ENCODE data around the gene MYPOP.
"Not testable (repeated sequence)": the region's sequence is repeated elsewhere in the genome, so short reads cannot be mapped to it uniquely, and the experiment has no call there.

The MYPOP gene

GRCh38 chr19:45882652-45883585 is 19.5 kb downstream of the MYPOP start:
- DNase-seq, result peak; percentile 47

DNA sequence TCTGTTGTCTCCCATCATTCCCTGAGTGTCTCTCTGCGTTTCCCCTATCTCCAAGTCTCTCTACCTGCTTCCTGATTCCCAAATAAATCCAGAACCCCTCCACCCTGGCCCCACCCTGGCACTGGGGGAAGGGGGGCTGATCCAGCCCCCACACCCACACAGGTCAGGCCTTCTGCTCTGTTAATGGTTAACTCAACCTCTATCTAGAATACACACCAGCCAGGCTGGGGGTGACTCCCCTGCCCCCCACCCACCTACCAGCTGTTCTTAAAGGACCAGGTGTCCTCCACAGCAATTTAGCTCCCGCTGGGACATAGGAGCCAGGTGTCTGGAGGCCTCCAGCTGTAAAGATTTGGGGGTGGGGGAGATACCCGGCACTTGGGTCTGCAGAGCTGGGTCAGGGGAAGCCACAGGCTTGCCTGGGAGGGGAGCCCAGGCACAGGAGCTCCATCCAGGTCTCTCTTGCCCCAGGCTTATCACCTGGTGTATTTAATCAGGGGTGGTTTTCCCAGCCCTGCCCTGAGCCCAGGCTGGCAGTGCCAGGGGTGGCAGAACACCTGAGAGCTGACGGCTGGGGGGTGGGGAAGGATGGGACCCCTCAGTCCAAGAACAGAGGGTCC is 20.4 kb downstream of the MYPOP start:
- DNase-seq, result no peak

DNA sequence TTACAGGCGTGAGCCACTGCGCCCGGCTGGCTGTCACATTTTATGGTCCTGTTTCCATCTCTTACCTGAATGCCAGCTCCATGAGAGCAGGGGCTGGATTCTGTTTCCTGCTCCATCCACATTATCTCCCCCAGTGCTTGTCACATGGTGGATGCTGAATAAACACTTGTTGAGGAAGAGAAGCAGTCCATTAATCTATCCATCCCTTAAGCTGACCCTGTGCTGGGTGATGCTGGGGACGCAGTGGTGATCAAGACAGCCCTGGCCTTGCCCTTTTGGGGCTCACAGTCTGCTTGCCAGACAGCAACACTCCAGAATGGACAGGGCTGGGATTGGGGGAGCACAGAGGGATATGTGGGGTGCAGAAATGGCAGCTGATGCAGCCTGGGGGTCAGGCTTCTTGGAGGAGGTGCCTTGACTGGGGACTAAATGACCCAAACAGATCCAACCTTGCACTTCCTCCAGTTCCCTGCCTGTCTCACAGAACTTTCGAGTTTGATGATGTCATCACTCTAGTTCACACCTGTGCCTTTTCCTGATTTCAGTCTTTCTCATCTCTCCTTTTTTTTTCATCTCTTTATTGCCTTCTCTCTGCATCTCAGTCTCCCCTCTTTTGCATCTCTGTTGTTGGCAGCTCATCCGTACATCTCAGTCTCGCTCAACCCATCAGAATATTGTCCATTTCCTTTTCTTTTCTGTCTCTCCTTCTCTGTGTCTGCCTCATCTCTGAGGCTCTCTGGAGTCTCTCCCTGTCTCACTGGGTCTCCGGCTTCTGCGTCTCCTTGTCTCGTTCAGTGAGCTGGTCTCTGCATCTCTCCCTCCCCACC is 21.1 kb downstream of the MYPOP start:
- no peak for DNase-seq

DNA sequence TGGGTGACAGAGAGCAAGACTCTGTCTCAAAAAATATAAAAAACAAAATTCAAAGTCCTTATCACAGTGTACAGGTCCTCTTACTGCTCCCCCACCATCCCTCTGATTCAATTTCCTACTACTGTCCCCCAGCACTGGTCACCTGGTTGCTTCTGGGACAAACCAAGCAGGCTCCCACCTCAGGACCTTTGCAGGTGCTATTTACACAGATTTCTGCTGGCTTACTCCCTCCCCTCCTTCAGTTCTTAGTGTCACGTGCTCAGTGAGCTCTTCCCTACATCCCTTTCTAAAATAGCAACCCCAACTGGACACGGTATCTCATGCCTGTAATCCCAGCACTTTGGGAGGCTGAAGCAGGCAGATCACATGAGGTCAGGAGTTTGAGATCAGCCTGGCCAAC is 22.4 kb downstream of the MYPOP start:
- no peak for DNase-seq

- no peak for DNase-seq
Observed at GRCh38 chr19:45879055-45879454, 23.4 kb downstream of the MYPOP start.

DNA sequence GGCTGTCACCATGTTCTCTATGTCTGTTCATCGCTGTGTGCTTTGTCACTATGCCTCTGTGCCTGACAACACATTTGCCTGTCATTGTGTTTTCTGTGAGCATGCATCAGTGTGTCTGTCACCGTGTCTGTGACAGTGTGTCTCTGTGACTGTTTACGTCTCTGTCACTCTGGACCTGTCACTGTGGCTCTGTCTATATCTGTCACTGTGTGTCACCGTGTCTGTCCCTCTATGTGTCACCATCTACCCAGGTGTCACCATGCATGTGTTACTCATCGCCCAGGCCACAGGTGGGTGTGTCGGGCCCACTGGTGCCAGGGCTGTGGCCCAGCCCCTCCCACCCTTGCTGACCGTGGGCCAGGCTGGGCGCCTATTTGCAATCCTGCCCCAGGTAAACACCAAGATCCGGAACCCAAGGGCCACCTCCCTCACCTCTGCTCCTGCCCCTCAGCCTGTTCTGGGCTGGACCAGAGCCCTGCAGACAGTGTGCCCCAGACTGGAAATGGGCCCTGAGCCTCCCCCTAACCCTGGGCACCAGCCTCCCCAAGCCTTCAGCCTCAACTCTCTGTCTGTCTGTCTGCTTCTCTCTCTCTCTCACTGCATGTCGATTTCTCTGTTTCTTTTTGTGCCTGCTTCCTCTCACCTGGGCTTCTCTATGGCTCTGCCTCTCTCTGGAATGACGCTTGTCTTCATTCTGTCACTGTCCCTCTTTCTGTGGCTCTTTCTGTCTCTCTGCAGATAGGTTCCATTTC is 24.2 kb downstream of the MYPOP start:
- DNase-seq, result no peak

- DNase-seq, result no peak
Observed at GRCh38 chr19:45876411-45877197, 25.8 kb downstream of the MYPOP start.

GRCh38 chr19:45876161-45876410 is 26.3 kb downstream of the MYPOP start:
- no peak for DNase-seq

GRCh38 chr19:45874620-45874966 is 27.8 kb downstream of the MYPOP start:
- no peak for DNase-seq

DNA sequence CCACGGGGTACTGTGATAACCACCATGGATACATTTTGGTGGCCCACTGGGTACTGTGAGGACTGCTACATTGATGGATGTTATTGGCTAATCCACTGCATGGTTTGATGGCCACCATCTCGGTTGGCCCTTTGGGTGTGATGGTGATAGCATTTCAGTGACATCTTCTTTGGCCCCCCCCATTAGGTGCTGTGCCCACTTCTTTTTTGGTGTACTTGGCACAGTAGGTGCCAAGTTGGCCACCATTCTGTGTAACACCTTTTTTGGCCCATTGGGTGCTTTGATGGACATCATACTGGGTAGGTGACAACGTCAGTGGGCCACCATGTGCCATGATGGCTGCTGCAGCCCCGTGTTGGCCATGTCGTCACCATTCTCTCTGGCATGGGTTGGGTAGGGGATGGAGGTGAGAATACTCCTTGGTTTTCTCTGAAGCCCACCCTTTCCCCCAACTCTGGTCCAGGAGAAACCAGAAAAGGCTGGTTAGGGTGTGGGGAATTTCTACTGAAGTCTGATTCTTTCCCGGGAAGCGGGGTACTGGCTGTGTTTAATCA is 29.1 kb downstream of the MYPOP start:
- no peak for DNase-seq

- DNase-seq, result no peak
Observed at GRCh38 chr19:45872095-45872919, 30.1 kb downstream of the MYPOP start.

- no peak for DNase-seq
Observed at GRCh38 chr19:45870798-45871197, 31.6 kb downstream of the MYPOP start.

GRCh38 chr19:45867241-45867640 is 35.2 kb downstream of the MYPOP start:
- not testable (repeated sequence) for DNase-seq

GRCh38 chr19:45866400-45867176 is 35.8 kb downstream of the MYPOP start:
- DNase-seq, result no peak

DNA sequence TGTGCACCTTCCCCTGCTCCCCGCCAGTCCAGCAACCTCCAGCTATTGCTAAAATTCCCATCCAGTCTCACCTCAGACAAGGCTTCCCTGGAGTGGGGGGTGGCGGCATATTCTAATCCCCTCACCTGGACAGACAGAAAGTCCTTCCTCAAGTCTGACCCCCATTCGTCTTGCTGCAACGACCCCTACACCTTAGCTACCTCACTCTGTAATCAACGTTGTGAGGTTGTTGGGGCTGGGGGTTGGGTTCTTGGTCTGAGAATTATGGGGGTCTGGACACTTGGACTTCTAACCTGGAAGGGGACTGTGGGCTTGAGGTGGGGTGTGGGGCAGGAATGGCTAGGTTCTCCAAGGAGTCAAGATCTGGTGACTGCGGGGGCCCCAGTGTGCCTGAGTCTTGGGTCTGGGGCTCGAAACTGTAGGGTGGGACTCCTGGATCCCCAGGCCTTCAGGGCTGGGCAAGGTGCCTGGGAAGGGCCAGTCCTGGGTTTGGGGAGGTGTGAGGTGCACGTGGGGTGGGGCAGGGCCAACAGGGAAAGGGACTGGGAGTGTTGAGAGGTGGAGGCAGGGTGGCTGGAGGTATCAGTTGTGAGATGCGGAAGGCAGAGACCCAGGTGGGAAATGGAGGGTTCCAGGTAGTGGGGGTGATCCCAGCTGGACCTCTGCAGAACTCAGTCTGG is 37.0 kb downstream of the MYPOP start:
- no peak for DNase-seq

GRCh38 chr19:45864629-45865082 is 37.8 kb downstream of the MYPOP start:
- no peak for DNase-seq

- DNase-seq, result no peak
Observed at GRCh38 chr19:45863840-45864628, 38.4 kb downstream of the MYPOP start, which contains the start of gene FOXA3. FOXA3 (plus strand) TSS chr19:45864326; CDS start chr19:45864457, 131 bp downstream.

DNA sequence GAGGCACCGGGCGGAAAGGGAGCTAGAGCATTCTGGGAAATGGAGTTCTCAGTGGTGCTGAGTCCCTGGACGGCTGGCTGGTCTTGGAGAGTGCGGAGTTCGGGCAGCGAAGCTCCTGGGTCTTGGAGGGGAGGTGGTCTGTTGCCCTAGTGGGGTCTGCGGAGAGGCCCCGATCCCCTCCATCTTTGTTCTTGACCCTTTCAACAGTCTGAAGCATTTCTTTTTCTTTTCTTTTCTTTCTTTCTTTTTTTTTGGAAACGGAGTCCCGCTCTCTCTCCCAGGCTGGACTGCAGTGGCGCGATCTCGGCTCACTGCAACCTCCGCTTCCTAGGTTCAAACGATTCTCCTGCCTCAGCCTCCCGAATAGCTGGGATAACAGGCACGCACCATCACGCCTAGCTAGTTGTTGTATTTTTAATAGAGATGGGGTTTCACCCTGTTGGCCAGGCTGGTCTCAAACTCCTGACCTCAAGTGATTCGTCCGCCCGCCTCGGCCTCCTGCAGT is 39.0 kb downstream of the MYPOP start:
- no peak for DNase-seq
